Esophagus squamous epithelium (tissue), 5 donors: ENCODE results near the gene RNF38. TPM values are rescaled to one million over a fixed set of nuclear protein-coding genes. Genes with fewer than 3 reads are reported as not detected.
"Not testable (repeated sequence)": the region's sequence is repeated elsewhere in the genome, so short reads cannot be mapped to it uniquely, and the experiment has no call there.

Experiments used
- DNase-seq: peaks from one replicate; lab custom pipeline; 2025; lab: John Stamatoyannopoulos, UW
- H3K27ac ChIP-seq, 4 donors: fragments of 200-600 bp; sonication (generic); one replicate each; pipeline ENCODE4 v1.5.1; 2016 to 2019; ENCODE audit warnings: mild to moderate bottlenecking in 1 of 4
- H3K27me3 ChIP-seq, 4 donors: fragments of 200-600 bp; sonication (generic); 1 replicate in 3 of 4; 2 replicates in 1 of 4; pipeline versions ENCODE4 v1.5.1 to v1.6.0; 2017 to 2021; ENCODE audit warnings: antibody characterized with exemption in 1 of 4
- H3K36me3 ChIP-seq, 3 donors: fragments of 200-600 bp; sonication (generic); one replicate each; pipeline ENCODE4 v1.5.1; 2016 to 2019
- H3K4me1 ChIP-seq, 3 donors: fragments of 200-600 bp; sonication (generic); one replicate each; pipeline ENCODE4 v1.5.1; 2017 to 2019
- H3K4me3 ChIP-seq, 4 donors: fragments of 200-600 bp; sonication (generic); 1 replicate in 3 of 4; 2 replicates in 1 of 4; pipeline ENCODE4 v1.5.1; 2016 to 2019; ENCODE audit warnings: mild to moderate bottlenecking in 2 of 4, moderate library complexity in 1 of 4
- H3K9me3 ChIP-seq, 3 donors: fragments of 200-600 bp; sonication (generic); one replicate each; pipeline ENCODE4 v1.5.1; 2016 to 2019
- CTCF ChIP-seq, 6 experiments: fragments of 450-650 bp in 4 of 6; fragments of 200-600 bp in 2 of 6; sonication (generic) in 2 of 6; IDR thresholded peaks; one replicate each; pipeline ENCODE4 v1.5.1; 2016 to 2019; ENCODE audit warnings: antibody characterized with exemption in 6 of 6, mild to moderate bottlenecking in 4 of 6, moderate library complexity in 4 of 6
- POLR2A ChIP-seq, 4 donors: fragments of 450-650 bp; IDR thresholded peaks; one replicate each; pipeline ENCODE4 v1.6.1; 2017; ENCODE audit warnings: antibody characterized with exemption in 4 of 4, mild to moderate bottlenecking in 4 of 4, moderate library complexity in 3 of 4
- WGBS, 2 donors: methylation state at CpG; one replicate each; pipeline ENCODE4 v1.1.5; 2018; 5-methylcytosine and 5-hydroxymethylcytosine counted together
- intact Hi-C: fragments of 100-400 bp; cut with DNase I; formaldehyde crosslinking; loops from one replicate; pipeline ENCODE4 v1.15.0; 2022
- total RNA-seq, 4 donors: library from RNA; depleted of rRNA; stranded (reverse); fragments of >200 nt; gene quantifications; one replicate each; pipeline ENCODE4 v1.1.0, GENCODE V29; 2016
- donor health status: DM: yes; HTN: yes; CAD: no.

The RNF38 gene
- total RNA-seq, 4 donors from 2014 or later: 11.1 to 25.9 (median 13.5) TPM

GRCh38 chr9:36424289-36425055 is 24.4 kb upstream of the RNF38 start:
- no peak for DNase-seq
- Histone ChIP-seq H3K9me3 (no peaks in the 10 kb centered on the region), H3K36me3 (peaks cover 0 to 19% (median 0%) of the 10 kb centered on the region in 3 donors), H3K4me1 (peaks cover 0 to 16% (median 0%) of the 10 kb centered on the region in 3 donors), H3K27me3 (no peaks in the 10 kb centered on the region), H3K4me3 (no peak overlapping the region), H3K27ac (no peak overlapping the region)
- TF ChIP-seq POLR2A (IDR thresholded peaks at IDR 0.05): no peak
- intact Hi-C loops: no loop called here
- 61 to 70% methylated on average over 8 of the region's 8 CpGs for WGBS, 2 donors

- H3K27me3 ChIP-seq: no peaks in the 10 kb centered on the region
- intact Hi-C loops: no loop called here
- no peak for DNase-seq
- H3K27ac ChIP-seq: no peak overlapping the region
- no peak overlapping the region for H3K4me3 ChIP-seq
- 78 to 89% methylated on average over 3 of the region's 3 CpGs for WGBS, 2 donors
- no peaks in the 10 kb centered on the region for H3K9me3 ChIP-seq
- peaks cover 0 to 29% (median 0%) of the 10 kb centered on the region in 3 donors for H3K4me1 ChIP-seq
- TF ChIP-seq CTCF (IDR thresholded peaks at IDR 0.05) (no peak), POLR2A (IDR thresholded peaks at IDR 0.05) (no peak)
- H3K36me3 ChIP-seq: peaks cover 0 to 18% (median 0%) of the 10 kb centered on the region in 3 donors
These were observed 23.1 kb upstream of the RNF38 start for GRCh38 chr9:36423206-36423605.

GRCh38 chr9:36416890-36417289 is 16.8 kb upstream of the RNF38 start:
- DNase-seq: no peak
- 64 to 78% methylated on average over 6 to 9 of the region's 9 CpGs for WGBS, 2 donors
- H3K36me3 ChIP-seq: peaks cover 0 to 12% (median 0%) of the 10 kb centered on the region in 3 donors

GRCh38 chr9:36415822-36416525 is 15.9 kb upstream of the RNF38 start:
- intact Hi-C loops: no loop called here
- Histone ChIP-seq H3K27ac (no peak overlapping the region), H3K9me3 (no peaks in the 10 kb centered on the region), H3K4me1 (peaks cover 0 to 37% (median 0%) of the 10 kb centered on the region in 3 donors), H3K27me3 (no peaks in the 10 kb centered on the region), H3K4me3 (no peak overlapping the region), H3K36me3 (peaks cover 0 to 2% (median 0%) of the 10 kb centered on the region in 3 donors)
- no peak for DNase-seq
- 83 to 96% methylated on average over 7 to 11 of the region's 11 CpGs for WGBS, 2 donors
- TF ChIP-seq POLR2A (IDR thresholded peaks at IDR 0.05): no peak
- TF ChIP-seq CTCF (IDR thresholded peaks at IDR 0.05): no peak

More at GRCh38 chr9:36416890-36417289, 16.8 kb upstream of the RNF38 start:
- TF ChIP-seq POLR2A (IDR thresholded peaks at IDR 0.05): no peak
- TF ChIP-seq CTCF (IDR thresholded peaks at IDR 0.05): no peak
- no peaks in the 10 kb centered on the region for H3K27me3 ChIP-seq
- intact Hi-C loops: no loop called here
- H3K4me3 ChIP-seq: no peak overlapping the region
- no peak overlapping the region for H3K27ac ChIP-seq
- no peaks in the 10 kb centered on the region for H3K9me3 ChIP-seq
- peaks cover 0 to 37% (median 0%) of the 10 kb centered on the region in 3 donors for H3K4me1 ChIP-seq

GRCh38 chr9:36411410-36411809 is 11.3 kb upstream of the RNF38 start:
- H3K27me3 ChIP-seq, H3K36me3 ChIP-seq, H3K9me3 ChIP-seq, intact Hi-C loops, H3K27ac ChIP-seq, DNase-seq, H3K4me3 ChIP-seq: not testable (repeated sequence)
- peaks cover 0 to 12% (median 4%) of the 10 kb centered on the region in 3 donors for H3K4me1 ChIP-seq
- WGBS, 2 donors: 90 to 93% methylated on average over 3 of the region's 3 CpGs

GRCh38 chr9:36409076-36409475 is 9.0 kb upstream of the RNF38 start:
- not testable (repeated sequence) for H3K36me3 ChIP-seq, H3K9me3 ChIP-seq, H3K4me3 ChIP-seq, H3K27ac ChIP-seq, H3K27me3 ChIP-seq, DNase-seq
- 94 to 100% methylated on average over 2 to 4 of the region's 4 CpGs for WGBS, 2 donors
- H3K4me1 ChIP-seq: peaks cover 0 to 13% (median 4%) of the 10 kb centered on the region in 3 donors
- intact Hi-C loops: loop anchor here (5.0 kb wide), 1 partner anchor 148 kb away; no protein-coding TSS in a partner anchor
